ENCODE results near the gene ABITRAM. TPM values are rescaled to one million over a fixed set of nuclear protein-coding genes. Genes with fewer than 3 reads are reported as not detected.

ABITRAM gene
- polyA plus RNA-seq, 1 donor from 2014 or later = 19.9 TPM

DNA sequence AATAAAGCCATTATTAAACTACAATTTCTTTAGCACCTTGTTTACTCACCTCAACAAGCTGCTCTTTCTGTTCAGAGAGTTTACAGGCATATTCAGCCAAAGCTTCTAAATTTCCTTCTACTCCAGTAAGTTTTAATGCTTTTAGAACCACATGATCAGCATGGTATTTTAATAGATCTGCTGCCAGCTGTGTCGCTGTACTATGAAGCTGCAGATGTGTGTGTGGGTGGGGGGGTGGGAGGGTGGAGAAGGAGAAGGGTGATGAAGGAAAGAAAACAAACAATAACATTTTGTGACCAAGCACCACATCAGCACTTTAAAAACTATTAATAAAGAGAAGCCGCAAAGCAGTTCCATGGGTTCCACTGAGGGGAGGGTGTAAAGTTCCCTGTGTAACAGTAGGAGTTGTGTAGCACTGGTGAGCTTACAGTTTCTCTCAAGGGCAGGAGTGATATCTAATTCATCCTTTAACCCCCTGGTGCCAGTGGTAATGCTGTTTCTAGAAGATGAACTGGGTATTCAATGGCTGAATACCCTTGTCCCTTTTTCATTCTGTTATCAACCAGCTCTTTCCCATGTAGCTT lies 38.5 kb downstream of the ABITRAM start:
- no peaks in the 10 kb centered on the region for H3F3A ChIP-seq (ENCODE audit: insufficient read depth, low read length, poor library complexity, severe bottlenecking)

GRCh38 chr9:108973895-108974294 lies 39.7 kb downstream of the ABITRAM start:
- Histone ChIP-seq H3K9ac (ENCODE audit: low read length) (no peak overlapping the region), H3K9me3 (ENCODE audit: low read length) (no peaks in the 10 kb centered on the region), H3K27ac (ENCODE audit: low read length) (no peak overlapping the region), H3F3A (ENCODE audit: insufficient read depth, low read length, poor library complexity, severe bottlenecking) (no peaks in the 10 kb centered on the region), H3K27me3 (ENCODE audit: insufficient read depth, low read depth, low read length) (no peaks in the 10 kb centered on the region), H3K4me3 (ENCODE audit: low read length) (no peak overlapping the region), H2AFZ (ENCODE audit: low read depth, low read length) (no peak overlapping the region), H4K20me1 (ENCODE audit: insufficient read depth) (no peaks in the 10 kb centered on the region), H3K36me3 (ENCODE audit: insufficient read depth, low read length) (no peaks in the 10 kb centered on the region), H3K9me2 (ENCODE audit: insufficient read depth, low read length) (no peaks in the 10 kb centered on the region), H3K79me2 (replicated peaks; ENCODE audit: insufficient read depth, low read length) (no peaks in the 10 kb centered on the region), H3K4me2 (ENCODE audit: low read length) (no peak overlapping the region)
- TF ChIP-seq, protein P1, sequence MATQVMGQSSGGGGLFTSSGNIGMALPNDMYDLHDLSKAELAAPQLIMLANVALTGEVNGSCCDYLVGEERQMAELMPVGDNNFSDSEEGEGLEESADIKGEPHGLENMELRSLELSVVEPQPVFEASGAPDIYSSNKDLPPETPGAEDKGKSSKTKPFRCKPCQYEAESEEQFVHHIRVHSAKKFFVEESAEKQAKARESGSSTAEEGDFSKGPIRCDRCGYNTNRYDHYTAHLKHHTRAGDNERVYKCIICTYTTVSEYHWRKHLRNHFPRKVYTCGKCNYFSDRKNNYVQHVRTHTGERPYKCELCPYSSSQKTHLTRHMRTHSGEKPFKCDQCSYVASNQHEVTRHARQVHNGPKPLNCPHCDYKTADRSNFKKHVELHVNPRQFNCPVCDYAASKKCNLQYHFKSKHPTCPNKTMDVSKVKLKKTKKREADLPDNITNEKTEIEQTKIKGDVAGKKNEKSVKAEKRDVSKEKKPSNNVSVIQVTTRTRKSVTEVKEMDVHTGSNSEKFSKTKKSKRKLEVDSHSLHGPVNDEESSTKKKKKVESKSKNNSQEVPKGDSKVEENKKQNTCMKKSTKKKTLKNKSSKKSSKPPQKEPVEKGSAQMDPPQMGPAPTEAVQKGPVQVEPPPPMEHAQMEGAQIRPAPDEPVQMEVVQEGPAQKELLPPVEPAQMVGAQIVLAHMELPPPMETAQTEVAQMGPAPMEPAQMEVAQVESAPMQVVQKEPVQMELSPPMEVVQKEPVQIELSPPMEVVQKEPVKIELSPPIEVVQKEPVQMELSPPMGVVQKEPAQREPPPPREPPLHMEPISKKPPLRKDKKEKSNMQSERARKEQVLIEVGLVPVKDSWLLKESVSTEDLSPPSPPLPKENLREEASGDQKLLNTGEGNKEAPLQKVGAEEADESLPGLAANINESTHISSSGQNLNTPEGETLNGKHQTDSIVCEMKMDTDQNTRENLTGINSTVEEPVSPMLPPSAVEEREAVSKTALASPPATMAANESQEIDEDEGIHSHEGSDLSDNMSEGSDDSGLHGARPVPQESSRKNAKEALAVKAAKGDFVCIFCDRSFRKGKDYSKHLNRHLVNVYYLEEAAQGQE (IDR thresholded peaks at IDR 0.05; ENCODE audit: borderline replicate concordance) = no peak
- TF ChIP-seq TAF1 (IDR thresholded peaks at IDR 0.05; ENCODE audit: low read depth) = no peak

More for the DNA sequence above, 38.5 kb downstream of the ABITRAM start:
- Histone ChIP-seq H3K9me2 (ENCODE audit: insufficient read depth, low read length) (no peaks in the 10 kb centered on the region), H3K36me3 (ENCODE audit: insufficient read depth, low read length) (no peaks in the 10 kb centered on the region), H3K4me3 (ENCODE audit: low read length) (no peak overlapping the region), H3K4me2 (ENCODE audit: low read length) (no peak overlapping the region), H4K20me1 (ENCODE audit: insufficient read depth) (no peaks in the 10 kb centered on the region), H3K9me3 (ENCODE audit: low read length) (no peaks in the 10 kb centered on the region), H3K9ac (ENCODE audit: low read length) (no peak overlapping the region), H3K27me3 (ENCODE audit: insufficient read depth, low read depth, low read length) (no peaks in the 10 kb centered on the region), H2AFZ (ENCODE audit: low read depth, low read length) (no peak overlapping the region), H3K79me2 (replicated peaks; ENCODE audit: insufficient read depth, low read length) (no peaks in the 10 kb centered on the region), H3K27ac (ENCODE audit: low read length) (no peak overlapping the region)
- TF ChIP-seq RAD21 (conservative IDR thresholded peaks at IDR 0.05) (no peak), POLR2AphosphoS5 (IDR thresholded peaks at IDR 0.05) (no peak), EZH2 (IDR thresholded peaks at IDR 0.05; ENCODE audit: borderline replicate concordance, insufficient read depth, low read length, poor library complexity, severe bottlenecking) (no peak), TAF1 (IDR thresholded peaks at IDR 0.05; ENCODE audit: low read depth) (no peak), CTCF (IDR thresholded peaks at IDR 0.05; ENCODE audit: poor library complexity, severe bottlenecking) (no peak), MXI1 (conservative IDR thresholded peaks at IDR 0.05; ENCODE audit: poor library complexity, severe bottlenecking) (no peak), SMC3 (conservative IDR thresholded peaks at IDR 0.05; ENCODE audit: poor library complexity) (no peak), EP300 (conservative IDR thresholded peaks at IDR 0.05; ENCODE audit: poor library complexity, severe bottlenecking) (no peak)
- TF ChIP-seq, protein P1 (IDR thresholded peaks at IDR 0.05; ENCODE audit: borderline replicate concordance) = no peak
